Liver (tissue), 9 donors: Measurements from ENCODE around the gene KMT2D. TPM values are rescaled to one million over a fixed set of nuclear protein-coding genes. Genes with fewer than 3 reads are reported as not detected.

Experiments used
- DNase-seq: peaks from one replicate; pipeline ENCODE4 v3.0.0-alpha.2; 2017; ENCODE audit warnings: low spot score
- H3K27ac ChIP-seq, 2 donors: one replicate each; pipeline ENCODE4 v1.7.0; 2013; ENCODE audit warnings: inconsistent platforms in 2 of 2, low read length in 2 of 2, control low read depth in 1 of 2, low read depth in 1 of 2, mild to moderate bottlenecking in 1 of 2
- H3K27me3 ChIP-seq, 4 donors: one replicate each; pipeline versions ENCODE4 v1.6.1 to v1.7.0; 2013; ENCODE audit warnings: low read length in 3 of 4, inconsistent platforms in 1 of 4, mild to moderate bottlenecking in 1 of 4, moderate library complexity in 1 of 4; ENCODE audit not compliant: control insufficient read depth in 4 of 4, insufficient read depth in 4 of 4
- H3K36me3 ChIP-seq, 4 donors: one replicate each; pipeline versions ENCODE4 v1.6.1 to v1.7.0; 2013; ENCODE audit warnings: low read length in 3 of 4, mild to moderate bottlenecking in 3 of 4, low read depth in 1 of 4, moderate library complexity in 1 of 4; ENCODE audit not compliant: control insufficient read depth in 4 of 4, insufficient read depth in 3 of 4
- H3K4me1 ChIP-seq, 4 donors: one replicate each; pipeline versions ENCODE4 v1.6.1 to v1.7.0; 2013; ENCODE audit warnings: low read length in 3 of 4, mild to moderate bottlenecking in 3 of 4, moderate library complexity in 1 of 4; ENCODE audit not compliant: control insufficient read depth in 4 of 4, insufficient read depth in 4 of 4
- H3K4me3 ChIP-seq, 3 donors: one replicate each; pipeline versions ENCODE4 v1.6.1 to v1.7.0; 2013; ENCODE audit warnings: low read length in 3 of 3, control low read depth in 1 of 3, low read depth in 1 of 3, mild to moderate bottlenecking in 1 of 3
- H3K9ac ChIP-seq, 2 donors: one replicate each; pipeline ENCODE4 v1.7.0; 2013; ENCODE audit warnings: low read length in 2 of 2, mild to moderate bottlenecking in 2 of 2, moderate library complexity in 2 of 2, control low read depth in 1 of 2, low read depth in 1 of 2
- H3K9me3 ChIP-seq, 4 donors: one replicate each; pipeline versions ENCODE4 v1.6.1 to v1.7.0; 2013; ENCODE audit warnings: low read length in 3 of 4; ENCODE audit not compliant: control insufficient read depth in 4 of 4
- EGR1 ChIP-seq, 2 donors: IDR thresholded peaks; 2 replicates each; pipeline ENCODE4 v1.6.1; 2016 to 2018; ENCODE audit warnings: antibody characterized with exemption in 2 of 2, low read depth in 2 of 2
- FOXA1 ChIP-seq: IDR thresholded peaks from 2 replicates; pipeline ENCODE4 v1.6.1; 2016; ENCODE audit warnings: antibody characterized with exemption
- FOXA2 ChIP-seq: IDR thresholded peaks from 2 replicates; pipeline ENCODE4 v1.6.1; 2016; ENCODE audit warnings: antibody characterized with exemption
- GABPA ChIP-seq, 2 donors: IDR thresholded peaks in 1 of 2; conservative IDR thresholded peaks in 1 of 2; 2 replicates each; pipeline ENCODE4 v1.6.1; 2016; ENCODE audit warnings: antibody characterized with exemption in 2 of 2, mild to moderate bottlenecking in 1 of 2, moderate library complexity in 1 of 2
- HNF4A ChIP-seq, 2 donors: conservative IDR thresholded peaks; 2 replicates each; pipeline ENCODE4 v1.6.1; 2016; ENCODE audit warnings: antibody characterized with exemption in 2 of 2, mild to moderate bottlenecking in 2 of 2
- HNF4G ChIP-seq: IDR thresholded peaks from 2 replicates; pipeline ENCODE4 v1.6.1; 2016; ENCODE audit warnings: antibody characterized with exemption
- JUND ChIP-seq, 2 donors: IDR thresholded peaks; 2 replicates each; pipeline ENCODE4 v1.6.1; 2016; ENCODE audit warnings: antibody characterized with exemption in 2 of 2
- NR2F2 ChIP-seq: IDR thresholded peaks from 2 replicates; pipeline ENCODE4 v1.6.1; 2016; ENCODE audit warnings: antibody characterized with exemption
- RAD21 ChIP-seq, 2 donors: IDR thresholded peaks; 2 replicates each; pipeline ENCODE4 v1.6.1; 2016; ENCODE audit warnings: antibody characterized with exemption in 2 of 2, mild to moderate bottlenecking in 2 of 2
- REST ChIP-seq: IDR thresholded peaks from 2 replicates; pipeline ENCODE4 v1.6.1; 2016; ENCODE audit warnings: antibody characterized with exemption, mild to moderate bottlenecking
- RXRA ChIP-seq, 2 donors: IDR thresholded peaks; 2 replicates each; pipeline ENCODE4 v1.6.1; 2017 to 2018; ENCODE audit warnings: antibody characterized with exemption in 2 of 2, mild to moderate bottlenecking in 1 of 2
- SP1 ChIP-seq: IDR thresholded peaks from 2 replicates; pipeline ENCODE4 v1.6.1; 2018; ENCODE audit warnings: antibody characterized with exemption, mild to moderate bottlenecking
- TAF1 ChIP-seq: conservative IDR thresholded peaks from 2 replicates; pipeline ENCODE4 v1.6.1; 2016; ENCODE audit warnings: antibody characterized with exemption, mild to moderate bottlenecking
- YY1 ChIP-seq: IDR thresholded peaks from 2 replicates; pipeline ENCODE4 v1.6.1; 2016; ENCODE audit warnings: antibody characterized with exemption, mild to moderate bottlenecking
- WGBS: extraction: QIAGEN DNeasy Blood & Tissue Kit; methylation state at CpG from one replicate; pipeline ENCODE4 v1.1.7; 2013; 5-methylcytosine and 5-hydroxymethylcytosine counted together
- polyA plus RNA-seq, 2 donors: library from polyadenylated mRNA; stranded (reverse) in 1 of 2; unstranded in 1 of 2; fragments of 200-250 nt in 1 of 2; fragments of >200 nt in 1 of 2; fragmentation: Nextera tagmentation in 1 of 2; extraction: Ambion mirVana in 1 of 2; gene quantifications; one replicate each; pipeline versions ENCODE4 v1.2.1 to v1.2.3, GENCODE V29; 2013 to 2015
- total RNA-seq, 2 donors: library from RNA; depleted of rRNA; stranded (reverse); fragments of >200 nt; gene quantifications; one replicate each; pipeline ENCODE4 v1.2.3, GENCODE V29; 2014
- TF ChIP-seq, protein P1 (sequence below): fragments of 150-350 bp; IDR thresholded peaks from 2 replicates; pipeline ENCODE4 v1.5.1; 2017; ENCODE audit warnings: improper control_type of control experiment, low read depth, low read length; ENCODE audit not compliant: missing input control
- TF ChIP-seq, protein P2 (sequence below): IDR thresholded peaks from 2 replicates; pipeline ENCODE4 v1.6.1; 2016; ENCODE audit warnings: antibody characterized with exemption
- TF ChIP-seq, protein P3 (sequence below): IDR thresholded peaks from 2 replicates; pipeline ENCODE4 v1.6.1; 2016; ENCODE audit warnings: antibody characterized with exemption
- TF ChIP-seq, protein P4 (sequence below): IDR thresholded peaks from 2 replicates; pipeline ENCODE4 v1.6.1; 2016; ENCODE audit warnings: antibody characterized with exemption
- donor health status: healthy.
- donor health status: healthy.
- donor health status: healthy.
- donor health status: healthy.
- donor health status: healthy.

KMT2D gene
- total RNA-seq = 10 to 100 TPM; 39.6 to 53.8 TPM
- 10 to 100 TPM in 1 of 2 donors, 1 to 10 TPM in 1; 4.5 to 10.3 TPM for polyA plus RNA-seq

DNA sequence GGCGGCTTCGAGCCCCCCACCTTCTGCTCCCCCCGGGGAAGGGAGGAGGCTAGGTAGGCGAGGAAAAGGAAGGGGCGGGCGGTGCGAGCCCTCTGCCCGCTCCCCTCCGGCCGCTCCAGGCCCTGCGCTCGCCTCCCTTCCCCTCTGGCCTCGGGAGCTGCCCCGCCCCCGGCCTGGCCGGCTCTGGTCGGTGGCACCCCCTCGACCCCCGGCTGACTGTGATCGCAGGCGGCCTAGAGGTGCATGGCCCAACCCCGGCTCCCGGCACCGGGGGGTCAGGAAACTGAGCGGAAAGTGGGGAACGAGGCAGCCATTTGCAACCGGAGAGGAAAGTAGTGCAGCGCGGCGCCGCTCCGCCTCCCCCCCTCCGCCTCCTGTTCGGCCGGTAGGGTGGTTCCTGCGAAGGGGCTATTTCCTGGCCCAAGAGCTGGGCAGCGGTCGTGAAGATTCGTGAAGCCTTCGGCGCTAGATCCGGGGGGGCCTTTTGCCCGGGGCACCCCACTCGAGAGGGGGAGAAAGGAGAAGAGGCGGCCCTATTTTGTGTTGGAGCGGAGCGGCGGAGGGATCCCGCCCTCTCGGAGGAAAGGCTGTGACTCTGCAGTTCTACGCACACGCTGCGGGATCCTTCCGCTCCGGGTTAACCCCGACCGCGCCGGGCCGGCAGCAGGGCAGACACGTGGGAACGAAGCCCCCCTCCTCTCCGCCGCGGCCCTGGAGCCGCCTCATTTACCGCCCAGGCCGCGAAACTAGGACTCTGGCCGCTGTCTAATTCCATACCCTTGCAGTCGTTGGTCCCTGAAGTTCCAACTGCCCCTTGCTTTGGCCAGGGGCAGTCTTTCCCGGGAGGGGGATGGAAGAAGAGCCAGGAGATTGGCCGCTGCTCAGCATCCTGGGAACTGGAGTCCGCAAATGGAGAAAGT is at the start of gene KMT2D:
Gene KMT2D (minus strand): TSS at position 558 of the 920 bp plus-strand sequence. CDS start 5,470 bp downstream, outside the sequence.
- peaks cover 9 to 60% (median 55%) of the 10 kb centered on the region in 4 donors for H3K4me1 ChIP-seq
- TF ChIP-seq, protein P1, sequence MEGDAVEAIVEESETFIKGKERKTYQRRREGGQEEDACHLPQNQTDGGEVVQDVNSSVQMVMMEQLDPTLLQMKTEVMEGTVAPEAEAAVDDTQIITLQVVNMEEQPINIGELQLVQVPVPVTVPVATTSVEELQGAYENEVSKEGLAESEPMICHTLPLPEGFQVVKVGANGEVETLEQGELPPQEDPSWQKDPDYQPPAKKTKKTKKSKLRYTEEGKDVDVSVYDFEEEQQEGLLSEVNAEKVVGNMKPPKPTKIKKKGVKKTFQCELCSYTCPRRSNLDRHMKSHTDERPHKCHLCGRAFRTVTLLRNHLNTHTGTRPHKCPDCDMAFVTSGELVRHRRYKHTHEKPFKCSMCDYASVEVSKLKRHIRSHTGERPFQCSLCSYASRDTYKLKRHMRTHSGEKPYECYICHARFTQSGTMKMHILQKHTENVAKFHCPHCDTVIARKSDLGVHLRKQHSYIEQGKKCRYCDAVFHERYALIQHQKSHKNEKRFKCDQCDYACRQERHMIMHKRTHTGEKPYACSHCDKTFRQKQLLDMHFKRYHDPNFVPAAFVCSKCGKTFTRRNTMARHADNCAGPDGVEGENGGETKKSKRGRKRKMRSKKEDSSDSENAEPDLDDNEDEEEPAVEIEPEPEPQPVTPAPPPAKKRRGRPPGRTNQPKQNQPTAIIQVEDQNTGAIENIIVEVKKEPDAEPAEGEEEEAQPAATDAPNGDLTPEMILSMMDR = peak; percentile 24
- TF ChIP-seq RXRA (IDR thresholded peaks at IDR 0.05) (peak; percentile 40 to 51), RAD21 (IDR thresholded peaks at IDR 0.05) (no peak), JUND (IDR thresholded peaks at IDR 0.05) (no peak), TAF1 (peak; percentile 31), NR2F2 (peak; percentile 50), FOXA2 (no peak), EGR1 (IDR thresholded peaks at IDR 0.05; ENCODE audit: low read depth in 2 of 2) (peak in 1 of 2 donors; percentile 73), HNF4A (conservative IDR thresholded peaks at IDR 0.05) (no peak), FOXA1 (no peak), GABPA (IDR thresholded peaks at IDR 0.05 in 1 of 2, conservative IDR thresholded peaks at IDR 0.05 in 1 of 2) (peak in 1 of 2 donors; percentile 63), YY1 (peak; percentile 97), SP1 (peak; percentile 46), HNF4G (no peak), REST (peak; percentile 62)
- TF ChIP-seq, protein P2, sequence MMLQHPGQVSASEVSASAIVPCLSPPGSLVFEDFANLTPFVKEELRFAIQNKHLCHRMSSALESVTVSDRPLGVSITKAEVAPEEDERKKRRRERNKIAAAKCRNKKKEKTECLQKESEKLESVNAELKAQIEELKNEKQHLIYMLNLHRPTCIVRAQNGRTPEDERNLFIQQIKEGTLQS = peak; percentile 60
- TF ChIP-seq, protein P3, sequence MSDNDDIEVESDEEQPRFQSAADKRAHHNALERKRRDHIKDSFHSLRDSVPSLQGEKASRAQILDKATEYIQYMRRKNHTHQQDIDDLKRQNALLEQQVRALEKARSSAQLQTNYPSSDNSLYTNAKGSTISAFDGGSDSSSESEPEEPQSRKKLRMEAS = peak; percentile 77
- TF ChIP-seq, protein P4, sequence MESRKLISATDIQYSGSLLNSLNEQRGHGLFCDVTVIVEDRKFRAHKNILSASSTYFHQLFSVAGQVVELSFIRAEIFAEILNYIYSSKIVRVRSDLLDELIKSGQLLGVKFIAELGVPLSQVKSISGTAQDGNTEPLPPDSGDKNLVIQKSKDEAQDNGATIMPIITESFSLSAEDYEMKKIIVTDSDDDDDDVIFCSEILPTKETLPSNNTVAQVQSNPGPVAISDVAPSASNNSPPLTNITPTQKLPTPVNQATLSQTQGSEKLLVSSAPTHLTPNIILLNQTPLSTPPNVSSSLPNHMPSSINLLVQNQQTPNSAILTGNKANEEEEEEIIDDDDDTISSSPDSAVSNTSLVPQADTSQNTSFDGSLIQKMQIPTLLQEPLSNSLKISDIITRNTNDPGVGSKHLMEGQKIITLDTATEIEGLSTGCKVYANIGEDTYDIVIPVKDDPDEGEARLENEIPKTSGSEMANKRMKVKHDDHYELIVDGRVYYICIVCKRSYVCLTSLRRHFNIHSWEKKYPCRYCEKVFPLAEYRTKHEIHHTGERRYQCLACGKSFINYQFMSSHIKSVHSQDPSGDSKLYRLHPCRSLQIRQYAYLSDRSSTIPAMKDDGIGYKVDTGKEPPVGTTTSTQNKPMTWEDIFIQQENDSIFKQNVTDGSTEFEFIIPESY = no peak
- H3K9me3 ChIP-seq = no peaks in the 10 kb centered on the region
- WGBS = under 1% methylated on average over 74 of the region's 74 CpGs
- H3K27me3 ChIP-seq = no peaks in the 10 kb centered on the region
- H3K4me3 ChIP-seq = peak within 1 kb of the TSS; percentile 55 to 92 (median 91)
- DNase-seq = peak; percentile 91
- H3K36me3 ChIP-seq = no peaks in the 10 kb centered on the region
- H3K27ac ChIP-seq = peak within 1 kb of the TSS; percentile 95
- H3K9ac ChIP-seq = peak within 1 kb of the TSS; percentile 58 to 84
